ENCODE results near the gene TNFRSF1A.
"Not testable (repeated sequence)": the region's sequence is repeated elsewhere in the genome, so short reads cannot be mapped to it uniquely, and the experiment has no call there.

The TNFRSF1A gene

DNA sequence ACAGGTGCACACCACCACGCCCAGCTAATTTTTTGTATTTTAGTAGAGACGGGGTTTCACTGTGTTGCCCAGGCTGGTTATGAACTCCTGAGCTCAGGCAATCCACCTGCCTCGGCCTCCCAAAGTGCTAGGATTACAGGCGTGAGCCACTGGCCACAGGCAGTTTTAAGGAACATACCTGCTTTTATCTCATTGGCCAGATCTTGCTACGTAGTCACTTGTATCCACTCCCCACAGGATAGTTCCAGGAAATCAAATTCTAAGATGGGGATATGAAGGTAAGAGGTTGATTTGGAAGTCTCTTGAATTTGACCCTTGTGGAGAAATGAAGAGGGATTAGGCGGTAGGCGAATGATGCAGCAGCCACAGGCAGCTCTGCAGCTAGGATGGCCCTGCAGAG is 40.2 kb downstream of the TNFRSF1A start:
- DNase-seq = no peak

DNA sequence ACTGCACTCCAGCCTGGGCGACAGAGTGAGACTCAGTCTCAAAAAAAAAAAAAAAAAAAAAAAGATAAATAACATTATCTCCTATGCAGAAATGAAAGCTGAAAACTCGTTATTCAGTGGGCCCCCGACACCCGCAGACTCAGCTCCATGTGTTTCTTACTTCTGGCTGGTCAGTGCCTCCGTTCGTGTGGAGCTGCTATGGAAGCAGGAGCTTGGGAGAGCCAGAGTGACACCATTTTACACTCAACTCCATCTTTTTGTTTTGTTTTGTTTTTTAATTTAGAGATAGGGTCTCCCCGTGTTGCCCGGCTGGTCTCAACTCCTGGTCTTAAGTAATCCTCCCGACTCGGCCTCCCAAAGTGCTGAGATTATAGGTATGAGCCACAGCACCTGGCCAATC is 44.7 kb downstream of the TNFRSF1A start:
- no peak for DNase-seq

DNA sequence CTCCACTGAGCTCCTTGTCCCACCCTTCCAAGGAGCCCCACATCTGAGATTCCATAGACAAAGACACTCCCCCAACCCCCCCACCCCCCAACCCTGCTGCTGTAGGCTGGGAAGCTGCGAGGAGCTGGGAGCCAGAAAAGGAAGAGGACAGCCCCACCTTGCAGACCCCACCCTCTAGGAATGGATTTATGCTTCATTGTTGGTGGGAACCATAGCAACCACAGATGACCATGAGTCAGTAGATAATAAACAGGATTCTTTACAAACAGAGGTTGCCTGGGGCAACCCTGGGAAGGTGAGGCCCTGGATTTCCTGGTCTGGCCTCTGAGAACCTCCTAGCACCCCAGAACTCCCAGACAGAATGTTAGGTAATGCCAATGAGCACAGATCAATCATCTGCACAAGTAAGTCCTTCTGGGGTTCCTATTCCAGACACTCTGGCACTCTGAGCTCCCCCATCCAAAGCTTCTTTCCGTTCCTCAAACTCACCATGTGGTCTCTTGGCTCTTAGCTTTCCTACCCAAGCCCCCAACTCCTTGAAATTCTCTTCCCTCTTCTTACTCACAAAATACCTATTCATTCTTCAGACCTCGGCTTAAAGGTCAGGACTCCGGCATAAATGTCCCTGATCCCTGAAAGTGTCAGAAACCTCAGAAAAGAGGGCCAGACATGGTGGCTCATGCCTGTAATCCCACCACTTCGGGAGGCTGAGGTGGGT is 46.6 kb downstream of the TNFRSF1A start:
- DNase-seq = no peak

DNA sequence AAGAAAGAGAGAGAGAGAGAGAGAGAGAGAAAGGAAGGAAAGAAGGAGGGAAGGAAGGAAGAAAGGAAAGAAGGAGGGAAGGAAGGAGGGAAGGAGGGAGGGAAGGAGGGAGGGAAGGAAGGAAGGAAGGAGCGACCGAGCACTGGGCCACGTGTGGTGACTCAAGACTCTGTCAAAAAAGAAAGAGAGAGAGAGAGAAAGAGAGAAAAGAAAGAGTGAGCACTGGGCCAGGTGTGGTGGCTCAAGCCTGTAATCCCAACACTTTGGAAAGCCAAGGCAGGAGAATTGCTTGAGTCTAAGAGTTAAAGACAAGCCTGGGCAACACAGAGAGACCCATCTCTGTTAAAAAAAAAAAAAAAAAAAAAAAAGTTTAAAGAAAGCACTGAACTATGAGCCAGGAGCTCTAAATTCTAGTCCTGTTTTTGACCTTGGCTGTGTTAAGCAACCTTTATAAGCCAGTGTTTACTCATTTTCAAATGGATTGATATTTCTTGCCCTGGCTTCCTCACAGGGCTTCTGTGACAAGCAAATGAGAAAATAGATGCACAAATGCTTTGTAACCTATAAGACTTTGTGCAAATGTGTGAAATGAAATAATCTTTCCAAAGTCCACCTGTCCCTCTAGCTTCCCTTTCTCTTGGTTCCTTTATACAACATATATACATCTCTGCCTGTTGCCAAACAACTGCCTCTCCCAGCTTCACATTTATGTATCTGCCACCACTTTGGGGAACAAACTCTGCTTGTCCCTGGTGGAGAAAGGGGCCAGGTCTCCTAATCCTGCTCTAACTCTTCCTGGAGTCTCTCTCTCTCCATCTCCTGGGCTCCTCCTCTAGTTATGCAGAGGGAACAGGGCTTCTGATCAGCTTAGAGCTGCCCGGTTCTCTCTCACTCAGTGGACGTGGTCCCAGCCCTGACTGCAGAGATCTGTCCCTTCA is 47.5 kb downstream of the TNFRSF1A start:
- no peak for DNase-seq

DNA sequence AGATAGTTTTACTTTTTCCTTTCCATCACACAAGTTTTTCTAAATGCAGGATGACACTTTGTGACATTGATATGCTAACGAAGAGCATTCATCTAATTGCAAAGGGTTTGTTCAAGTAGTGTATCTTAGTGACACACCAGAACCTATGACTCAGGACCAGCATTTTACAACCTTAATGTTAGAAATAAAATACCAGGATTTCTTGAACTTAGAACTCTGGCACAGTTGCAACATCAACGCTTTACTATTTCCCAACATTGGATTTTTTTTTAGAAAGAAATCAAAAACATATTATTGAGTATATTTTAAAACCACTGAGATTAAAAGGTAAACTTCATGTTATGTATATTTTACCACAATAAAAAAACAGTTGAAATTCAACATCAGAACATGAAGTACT is 49.3 kb downstream of the TNFRSF1A start:
- no peak for DNase-seq

DNA sequence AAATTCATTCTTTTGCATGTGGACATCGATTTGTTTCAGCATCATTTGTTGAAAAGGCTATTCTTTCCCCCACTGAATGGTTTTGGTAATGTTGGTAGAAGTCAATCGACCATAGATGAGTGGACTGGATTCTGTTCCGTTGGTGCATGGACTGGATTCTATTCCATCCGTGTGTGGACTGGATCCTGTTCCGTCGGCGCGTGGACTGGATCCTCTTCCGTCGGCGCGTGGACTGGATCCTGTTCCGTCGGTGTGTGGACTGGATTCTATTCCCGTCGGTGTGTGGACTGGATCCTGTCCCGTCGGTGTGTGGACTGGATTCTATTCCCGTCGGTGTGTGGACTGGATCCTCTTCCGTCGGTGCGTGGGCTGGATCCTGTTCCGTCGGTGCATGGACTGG is 52.0 kb downstream of the TNFRSF1A start:
- not testable (repeated sequence) for DNase-seq

DNA sequence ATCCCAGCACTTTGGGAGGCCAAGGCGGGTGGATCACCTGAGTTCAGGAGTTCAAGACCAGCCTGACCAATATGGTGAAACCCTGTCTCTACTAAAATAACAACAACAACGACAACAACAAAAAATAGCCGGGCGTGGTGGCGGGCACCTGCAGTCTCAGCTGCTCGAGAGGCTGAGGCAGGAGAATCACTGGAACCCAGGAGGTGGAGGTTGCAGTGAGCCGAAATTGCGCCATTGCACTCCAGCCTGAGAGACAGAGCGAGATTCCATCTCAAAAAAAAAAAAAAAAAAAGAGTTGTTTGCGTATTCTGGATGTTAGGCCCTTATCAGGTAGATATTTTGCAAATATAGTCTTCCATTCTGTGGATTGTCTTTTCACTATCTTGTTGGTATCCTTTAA is 52.8 kb downstream of the TNFRSF1A start:
- not testable (repeated sequence) for DNase-seq

DNA sequence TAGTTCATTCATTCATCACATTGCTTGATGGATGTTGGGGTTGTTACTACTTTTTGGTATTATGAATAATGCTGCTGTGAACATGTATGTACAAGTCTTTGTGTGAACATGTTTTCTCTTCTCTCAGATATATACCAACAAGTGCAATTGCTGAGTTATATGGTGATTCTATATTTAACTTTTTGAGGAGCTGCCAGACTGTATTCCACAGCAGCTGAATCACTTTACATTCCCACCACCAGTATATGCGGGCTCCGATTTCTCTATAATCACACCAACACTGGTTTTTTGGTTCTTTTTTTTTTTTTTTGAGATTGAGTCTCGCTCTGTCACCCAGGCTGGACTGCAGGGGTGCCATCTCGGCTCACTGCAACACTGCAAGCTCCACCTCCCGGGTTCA is 53.6 kb downstream of the TNFRSF1A start:
- no peak for DNase-seq

DNA sequence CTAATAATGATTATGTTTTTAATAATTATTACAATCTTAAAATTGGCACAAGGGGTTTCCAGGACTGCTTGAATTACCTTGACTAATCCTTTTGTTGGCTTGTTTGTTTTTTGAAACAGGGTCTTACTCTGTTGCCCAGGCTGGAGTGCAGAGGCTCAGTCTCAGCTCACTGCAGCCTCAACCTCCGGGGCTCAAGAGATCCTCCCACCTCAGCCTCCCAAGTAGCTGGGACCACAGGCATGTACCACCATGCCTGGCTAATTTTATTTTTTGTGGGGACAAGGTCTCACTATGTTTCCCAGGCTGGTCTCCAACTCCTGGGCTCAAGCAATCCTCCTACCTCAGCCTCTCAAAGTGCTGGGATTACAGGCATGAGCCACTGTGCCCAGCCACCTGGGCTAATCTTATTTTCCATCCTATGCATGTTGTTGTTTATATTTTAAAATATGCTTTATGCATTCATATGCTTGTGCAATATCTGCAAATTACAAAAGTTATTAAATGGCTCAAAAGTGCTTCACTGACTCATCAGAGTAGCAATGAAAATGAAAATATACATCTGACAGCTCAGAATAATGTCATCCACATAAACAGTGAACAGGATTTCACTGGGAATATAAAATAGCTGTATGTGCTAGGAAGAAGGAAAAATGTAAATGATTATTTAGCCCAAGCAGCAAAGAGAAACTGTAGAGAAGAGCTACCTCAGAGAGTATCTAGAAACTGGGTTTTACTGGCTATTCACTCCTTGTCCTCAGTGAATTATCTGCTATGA is 56.2 kb downstream of the TNFRSF1A start:
- DNase-seq = no peak

DNA sequence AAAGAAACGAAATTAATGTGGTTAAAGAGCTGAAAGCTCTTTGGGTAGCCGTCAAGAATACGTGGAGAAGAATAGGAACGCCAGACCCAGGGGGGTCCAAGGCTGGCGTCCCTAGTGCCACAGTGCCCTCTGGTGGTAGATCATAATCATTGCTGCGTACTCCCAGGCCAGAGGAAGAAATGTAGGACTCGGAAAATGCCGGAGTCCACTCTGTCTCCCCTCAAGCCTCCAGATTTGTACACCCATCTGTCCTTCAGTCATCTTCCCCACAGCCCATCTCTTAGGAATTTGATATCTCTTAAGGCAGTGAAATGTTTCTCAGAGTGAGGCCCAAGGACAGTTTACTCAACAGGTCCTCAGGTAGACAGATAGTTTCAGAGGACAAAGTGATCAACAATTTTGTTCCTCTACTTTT is 56.8 kb downstream of the TNFRSF1A start:
- DNase-seq = peak; percentile 51

DNA sequence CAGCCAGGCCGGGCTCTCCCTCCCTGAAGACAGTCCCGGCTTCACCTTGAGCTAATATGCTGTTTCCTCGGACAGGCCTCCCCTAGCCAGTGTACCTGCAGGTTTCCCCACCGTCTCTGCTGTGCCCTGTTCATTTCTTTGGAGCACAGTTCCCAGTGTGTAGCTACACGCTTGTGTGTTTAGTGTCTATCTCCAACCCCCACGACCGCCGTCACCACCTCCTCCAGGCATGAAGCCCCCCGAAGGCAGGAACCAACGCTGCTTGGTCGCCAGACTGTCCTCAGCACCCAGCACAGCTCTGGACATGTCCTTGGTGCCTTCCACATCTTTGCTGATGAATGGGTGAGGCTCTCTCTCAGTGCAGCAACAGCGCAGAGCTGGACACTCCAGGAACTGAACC is 57.6 kb downstream of the TNFRSF1A start:
- DNase-seq = no peak

DNA sequence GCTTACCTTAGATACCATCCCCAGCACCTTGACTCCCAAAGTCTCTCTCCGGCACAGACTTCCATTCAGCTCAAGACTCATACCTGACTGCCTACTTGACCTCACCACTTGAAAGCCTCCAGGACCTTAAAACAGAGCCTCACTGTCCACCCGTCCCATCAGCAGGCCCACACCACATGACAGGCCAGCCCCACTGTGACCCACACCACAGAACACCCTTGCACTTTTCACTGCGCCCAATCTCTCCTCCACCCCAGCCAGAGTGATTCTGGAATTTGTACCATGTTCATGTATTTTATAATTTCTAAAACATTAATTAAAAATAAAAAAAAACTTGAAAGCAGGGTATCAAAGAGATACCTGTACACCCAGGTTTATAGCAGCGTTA is 59.4 kb downstream of the TNFRSF1A start:
- no peak for DNase-seq

DNA sequence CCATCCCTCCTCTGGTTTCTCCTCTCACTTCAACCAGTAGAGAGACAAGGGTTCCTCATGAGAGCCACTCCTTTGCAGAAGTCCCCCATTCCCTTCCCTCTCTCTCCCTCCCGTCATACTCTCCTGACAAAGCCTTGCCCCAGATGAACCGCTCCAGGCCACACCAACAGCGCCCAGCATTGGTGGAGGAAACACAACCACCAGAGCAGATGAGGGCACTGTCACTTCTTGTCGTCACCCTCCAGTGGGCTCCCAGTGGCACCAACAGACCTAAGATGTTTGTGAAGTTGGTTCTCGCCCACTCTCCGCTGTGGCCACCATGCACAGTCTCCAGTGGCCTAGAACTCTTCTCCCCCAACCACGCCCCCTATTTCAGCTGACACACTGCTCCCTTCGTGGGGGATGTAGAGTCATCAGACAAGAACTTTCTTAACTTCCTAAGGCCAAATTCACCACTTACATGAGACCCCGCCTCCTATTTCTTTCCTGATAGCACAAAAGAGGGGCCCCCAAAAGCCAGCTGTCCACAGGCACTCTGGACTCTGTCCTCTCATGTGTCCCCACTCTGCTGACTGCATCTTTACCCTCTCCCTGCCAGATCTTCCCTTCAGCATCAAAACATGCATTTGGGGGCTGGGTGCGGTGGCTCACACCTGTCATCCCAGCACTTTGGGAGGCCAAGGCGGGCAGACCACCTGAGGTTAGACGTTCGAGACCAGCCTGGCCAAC is 60.6 kb downstream of the TNFRSF1A start:
- DNase-seq = no peak

DNA sequence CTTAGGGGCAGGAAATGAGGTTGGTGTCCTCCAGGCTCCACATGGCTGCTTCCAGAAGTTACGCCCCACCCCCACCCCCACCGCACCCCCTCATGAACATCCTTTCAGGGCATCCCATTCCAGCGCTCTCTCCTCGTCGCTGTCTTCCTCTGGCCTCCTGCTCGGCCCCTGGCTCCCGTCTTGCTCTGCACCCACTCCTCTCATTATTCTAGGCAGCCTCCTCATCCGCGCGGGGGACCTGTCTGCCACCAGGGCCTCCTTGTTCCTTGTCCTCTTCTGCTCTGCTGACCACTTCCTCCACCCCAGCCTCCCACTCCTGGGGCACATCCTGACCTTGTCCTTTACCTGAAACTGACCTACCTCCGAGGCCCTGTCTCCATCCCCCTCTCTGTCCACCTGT is 61.2 kb downstream of the TNFRSF1A start:
- no peak for DNase-seq

DNA sequence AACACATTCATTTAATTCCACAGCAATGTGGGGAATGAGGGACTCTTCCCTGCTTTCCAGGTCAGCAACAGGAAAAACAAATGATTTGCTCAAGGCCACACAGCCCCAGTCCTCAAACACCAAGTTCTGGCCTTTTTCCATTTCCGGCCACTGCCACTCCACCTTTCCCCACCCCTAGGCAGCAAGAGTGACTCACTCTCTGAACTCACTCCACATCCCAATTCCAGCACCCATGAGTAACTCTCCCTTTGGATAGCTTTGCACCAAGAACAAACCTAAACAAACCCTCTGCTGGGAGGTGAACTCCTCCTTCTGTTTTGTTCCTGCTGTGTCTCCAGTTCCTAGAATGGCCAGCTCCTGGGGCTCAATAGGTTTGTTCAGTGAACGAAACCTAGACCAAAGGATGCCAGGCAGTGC is 61.8 kb downstream of the TNFRSF1A start:
- no peak for DNase-seq

DNA sequence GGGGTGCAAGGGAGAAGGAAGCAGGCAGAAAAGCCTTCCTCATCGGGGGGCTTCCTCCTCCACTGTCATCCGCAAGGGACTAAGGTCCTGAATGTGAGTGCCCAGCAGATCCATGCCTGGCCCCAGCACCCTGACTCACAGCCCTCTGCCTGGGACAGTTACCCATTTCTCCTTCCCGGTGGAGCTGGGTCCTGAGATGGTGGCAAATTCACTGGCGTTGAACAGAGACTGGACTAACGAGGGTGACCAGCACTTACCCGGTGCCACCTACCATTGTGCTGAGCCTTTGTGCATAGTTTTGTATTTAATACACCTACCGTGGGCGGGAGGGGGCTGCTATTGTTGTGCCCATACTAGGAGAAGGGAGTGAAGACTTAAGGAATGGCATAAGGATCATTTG is 62.2 kb downstream of the TNFRSF1A start:
- no peak for DNase-seq

DNA sequence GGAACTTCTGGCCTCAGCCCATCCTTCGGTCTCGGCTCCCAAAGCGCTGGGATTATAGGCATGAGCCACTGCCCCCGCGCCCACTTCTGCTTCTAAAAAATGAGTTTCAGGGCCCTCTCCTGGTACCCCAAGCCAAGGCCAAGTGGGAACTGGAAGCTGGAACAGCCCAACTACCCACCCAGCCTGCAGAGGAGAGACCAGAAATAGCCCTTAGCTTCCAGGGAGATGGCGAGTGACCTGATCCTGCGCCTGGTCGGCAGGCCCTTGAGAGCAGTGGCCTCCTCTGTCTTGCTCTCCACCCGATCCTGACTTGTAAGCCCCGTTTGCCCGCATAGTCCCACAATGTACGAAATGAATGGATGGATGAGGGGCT is 62.6 kb downstream of the TNFRSF1A start:
- no peak for DNase-seq
